PC-9 (cell line): ENCODE data around the gene PDE7B. TPM values are rescaled to one million over a fixed set of nuclear protein-coding genes. Genes with fewer than 3 reads are reported as not detected.

Experiments
- BruUV-seq: library from RNA; stranded (reverse); fragments of 400-500 nt; replicated peaks from 2 replicates; lab custom pipeline; 2021; lab: Mats Ljungman, UMichigan
- CTCF ChIA-PET: fragments of 300-600 bp; sonication (Branson Sonifier 250); formaldehyde crosslinking; loops from one replicate; lab custom pipeline; 2022; ENCODE audit warnings: antibody characterized with exemption; lab: Charles Lee
- POLR2A ChIA-PET: fragments of 300-600 bp; sonication (Branson Sonifier 250); formaldehyde crosslinking; loops from one replicate; lab custom pipeline; 2022; ENCODE audit warnings: antibody characterized with exemption; ENCODE audit not compliant: unreplicated experiment; lab: Charles Lee
- DNase-seq, 2 experiments: peaks; one replicate each; pipeline versions ENCODE4 v3.0.0 to v3.0.0-alpha.2; 2015 to 2022; ENCODE audit warnings: mixed read lengths in 1 of 2
- H2AFZ ChIP-seq: fragments of 200-600 bp; sonication (generic); 2 replicates; pipeline ENCODE4 v1.8.1; 2017; ENCODE audit warnings: antibody characterized with exemption
- H3F3A ChIP-seq: fragments of 200-600 bp; sonication (generic); 2 replicates; pipeline ENCODE4 v1.8.1; 2017; ENCODE audit warnings: antibody characterized with exemption, mild to moderate bottlenecking, low read depth; ENCODE audit not compliant: insufficient read depth
- H3K27ac ChIP-seq: fragments of 200-600 bp; sonication (generic); 2 replicates; pipeline ENCODE4 v1.6.1; 2016; ENCODE audit warnings: mixed run types
- H3K27me3 ChIP-seq: fragments of 200-600 bp; sonication (generic); 2 replicates; pipeline ENCODE4 v1.6.1; 2016; ENCODE audit warnings: low read depth, mixed run types; ENCODE audit not compliant: insufficient read depth
- H3K36me3 ChIP-seq: fragments of 200-600 bp; sonication (generic); 2 replicates; pipeline ENCODE4 v1.6.1; 2016; ENCODE audit warnings: low read depth, mixed run types
- H3K4me1 ChIP-seq: fragments of 200-600 bp; sonication (generic); replicated peaks from 2 replicates; pipeline ENCODE4 v1.6.1; 2016; ENCODE audit warnings: mixed run types; ENCODE audit not compliant: insufficient read depth
- H3K4me2 ChIP-seq: fragments of 200-600 bp; sonication (generic); 2 replicates; pipeline ENCODE4 v1.6.1; 2017; ENCODE audit warnings: mixed run types
- H3K4me3 ChIP-seq: fragments of 200-600 bp; sonication (generic); 2 replicates; pipeline ENCODE4 v1.6.1; 2016; ENCODE audit warnings: mixed run types
- H3K79me2 ChIP-seq: fragments of 200-600 bp; sonication (generic); 2 replicates; pipeline ENCODE4 v1.6.1; 2017; ENCODE audit warnings: low read depth, mixed run types
- H3K9me2 ChIP-seq: fragments of 200-600 bp; sonication (generic); 2 replicates; pipeline ENCODE4 v1.8.1; 2017; ENCODE audit warnings: mild to moderate bottlenecking; ENCODE audit not compliant: insufficient read depth
- H3K9me3 ChIP-seq: fragments of 200-600 bp; sonication (generic); 2 replicates; pipeline ENCODE4 v1.8.1; 2016; ENCODE audit warnings: low read depth; ENCODE audit not compliant: insufficient read depth
- H4K20me1 ChIP-seq: fragments of 200-600 bp; sonication (generic); 2 replicates; pipeline ENCODE4 v1.8.1; 2017; ENCODE audit not compliant: insufficient read depth
- CTCF ChIP-seq: fragments of 200-600 bp; sonication (generic); conservative IDR thresholded peaks from 2 replicates; pipeline ENCODE4 v1.6.1; 2017; ENCODE audit warnings: mixed run types, antibody characterized with exemption, mild to moderate bottlenecking, moderate library complexity
- EZH2 ChIP-seq: fragments of 200-600 bp; sonication (generic); IDR thresholded peaks from 2 replicates; pipeline ENCODE4 v1.8.0; 2017; ENCODE audit warnings: antibody characterized with exemption, low read depth
- intact Hi-C: fragments of 100-400 bp; cut with micrococcal nuclease; formaldehyde crosslinking; loops from one replicate; pipeline ENCODE4 v1.10.0; 2022; ENCODE audit not compliant: unreplicated experiment
- total RNA-seq: library from RNA; stranded (reverse); gene quantifications from 2 replicates; pipeline ENCODE4 v1.2.3, GENCODE V29; 2021

PDE7B gene
- total RNA-seq, 1 experiment from 2014 or later: 0.31 TPM

GRCh38 chr6:135919026-135919425 is 67.5 kb downstream of the PDE7B start:
- TF ChIP-seq CTCF (no peak), EZH2 (no peak)
- POLR2A ChIA-PET: no interaction called here
- Histone ChIP-seq H3K9me2 (no peaks in the 10 kb centered on the region), H3K4me3 (no peak overlapping the region), H3K9me3 (no peaks in the 10 kb centered on the region; the same call in 1 of the 2 replicates), H3K79me2 (no peaks in the 10 kb centered on the region), H4K20me1 (no peaks in the 10 kb centered on the region), H3K27me3 (no peaks in the 10 kb centered on the region), H3F3A (peaks cover 8% of the 10 kb centered on the region), H3K4me2 (no peak overlapping the region), H3K4me1 (peaks cover 20% of the 10 kb centered on the region), H3K27ac (no peak overlapping the region), H3K36me3 (no peaks in the 10 kb centered on the region), H2AFZ (no peak overlapping the region; the same call in 1 of the 2 replicates)
- no peak for DNase-seq
- intact Hi-C loops: no loop called here
- CTCF ChIA-PET: no interaction called here
- BruUV-seq: no TSS peak

GRCh38 chr6:135920689-135921088 is 69.2 kb downstream of the PDE7B start:
- no peaks in the 10 kb centered on the region for H4K20me1 ChIP-seq
- H3K79me2 ChIP-seq: no peaks in the 10 kb centered on the region
- no peak for TF ChIP-seq EZH2
- no peak for TF ChIP-seq CTCF
- ChIA-PET POLR2A (no interaction called here), CTCF (no interaction called here)
- no peak overlapping the region for H3K4me2 ChIP-seq
- intact Hi-C loops: loop anchor here (5.0 kb wide), 1 partner anchor 383 kb away; no protein-coding TSS in a partner anchor
- H3K9me2 ChIP-seq: no peaks in the 10 kb centered on the region
- no peaks in the 10 kb centered on the region for H3K9me3 ChIP-seq
- H3K4me3 ChIP-seq: no peak overlapping the region
- H2AFZ ChIP-seq: no peak overlapping the region
- no peaks in the 10 kb centered on the region for H3K27me3 ChIP-seq
- no peaks in the 10 kb centered on the region for H3K36me3 ChIP-seq
- H3F3A ChIP-seq: peaks cover 8% of the 10 kb centered on the region
- no peak for DNase-seq
- peaks cover 20% of the 10 kb centered on the region for H3K4me1 ChIP-seq
- BruUV-seq: no TSS peak
- no peak overlapping the region; the same call in 1 of the 2 replicates for H3K27ac ChIP-seq

- ChIA-PET CTCF (no interaction called here), POLR2A (no interaction called here)
- BruUV-seq: no TSS peak
- Histone ChIP-seq H3K4me3 (no peak overlapping the region), H3K79me2 (no peaks in the 10 kb centered on the region), H4K20me1 (no peaks in the 10 kb centered on the region), H3K27ac (peak overlapping the region; percentile 88), H3K9me2 (no peaks in the 10 kb centered on the region), H3F3A (peaks cover 8% of the 10 kb centered on the region), H2AFZ (no peak overlapping the region; the same call in 1 of the 2 replicates), H3K9me3 (no peaks in the 10 kb centered on the region), H3K36me3 (no peaks in the 10 kb centered on the region), H3K27me3 (no peaks in the 10 kb centered on the region), H3K4me2 (peak overlapping the region; percentile 51; the same call in 1 of the 2 replicates), H3K4me1 (peaks cover 20% of the 10 kb centered on the region)
- TF ChIP-seq EZH2: no peak
- no peak for TF ChIP-seq CTCF
- intact Hi-C loops: loop anchor here (5.0 kb wide), 1 partner anchor 384 kb away; no protein-coding TSS in a partner anchor
- no peak for DNase-seq
These were observed 69.7 kb downstream of the PDE7B start for GRCh38 chr6:135921188-135921587.
